Transverse colon (tissue), 4 donors: ENCODE results near the gene GPR61.

Experiments used
- EP300 ChIP-seq: sonication (generic); formaldehyde crosslinking; IDR thresholded peaks from one replicate; pipeline ENCODE4 v1.6.1; 2017; ENCODE audit warnings: antibody characterized with exemption, low read depth
- POLR2A ChIP-seq: fragments of 450-650 bp; IDR thresholded peaks from one replicate; pipeline ENCODE4 v1.6.1; 2016; ENCODE audit warnings: antibody characterized with exemption, mild to moderate bottlenecking, moderate library complexity
- POLR2AphosphoS5 ChIP-seq, 3 donors: sonication (generic); formaldehyde crosslinking; IDR thresholded peaks; one replicate each; pipeline ENCODE4 v1.6.1; 2016; ENCODE audit warnings: antibody characterized with exemption in 3 of 3
- TF ChIP-seq, protein P1 (sequence below), 5 experiments: fragments of 200-600 bp in 3 of 5; fragments of 450-650 bp in 2 of 5; sonication (generic) in 3 of 5; IDR thresholded peaks; 1 replicate in 2 of 5; 2 replicates in 3 of 5; pipeline ENCODE4 v1.5.1; 2016 to 2017; ENCODE audit warnings: antibody characterized with exemption in 5 of 5, inconsistent platforms in 3 of 5, mild to moderate bottlenecking in 2 of 5, moderate library complexity in 1 of 5

DNA sequence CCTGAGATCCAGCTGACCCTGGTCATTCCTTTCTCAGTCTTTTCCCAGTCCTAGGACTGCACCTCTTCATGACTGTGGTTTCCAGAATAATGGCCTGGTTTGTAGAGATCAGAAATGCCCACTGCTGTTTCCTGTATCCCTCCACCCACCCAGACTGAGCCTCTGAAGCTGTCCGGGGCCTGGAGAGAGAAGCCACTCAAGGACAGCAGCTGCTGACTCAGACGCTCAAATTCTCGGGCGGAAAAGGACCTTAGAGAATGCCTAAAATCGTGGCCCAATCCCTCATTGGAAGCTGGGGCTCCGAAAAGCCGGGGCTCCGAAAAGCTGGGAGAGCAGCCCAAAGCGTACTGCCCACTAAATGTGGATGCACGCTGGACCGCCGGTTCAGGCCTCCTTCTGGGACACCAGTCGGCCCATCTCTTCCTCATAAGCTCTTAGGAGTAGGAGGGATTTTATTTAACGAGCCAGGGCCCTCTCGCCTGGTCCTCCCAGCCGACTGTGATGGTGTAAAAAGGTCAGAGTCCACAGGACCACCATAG is 7.8 kb upstream of the GPR61 start:
- TF ChIP-seq POLR2A (no peak), POLR2AphosphoS5 (IDR thresholded peaks at IDR 0.05) (no peak), EP300 (no peak)
- TF ChIP-seq, protein P1, sequence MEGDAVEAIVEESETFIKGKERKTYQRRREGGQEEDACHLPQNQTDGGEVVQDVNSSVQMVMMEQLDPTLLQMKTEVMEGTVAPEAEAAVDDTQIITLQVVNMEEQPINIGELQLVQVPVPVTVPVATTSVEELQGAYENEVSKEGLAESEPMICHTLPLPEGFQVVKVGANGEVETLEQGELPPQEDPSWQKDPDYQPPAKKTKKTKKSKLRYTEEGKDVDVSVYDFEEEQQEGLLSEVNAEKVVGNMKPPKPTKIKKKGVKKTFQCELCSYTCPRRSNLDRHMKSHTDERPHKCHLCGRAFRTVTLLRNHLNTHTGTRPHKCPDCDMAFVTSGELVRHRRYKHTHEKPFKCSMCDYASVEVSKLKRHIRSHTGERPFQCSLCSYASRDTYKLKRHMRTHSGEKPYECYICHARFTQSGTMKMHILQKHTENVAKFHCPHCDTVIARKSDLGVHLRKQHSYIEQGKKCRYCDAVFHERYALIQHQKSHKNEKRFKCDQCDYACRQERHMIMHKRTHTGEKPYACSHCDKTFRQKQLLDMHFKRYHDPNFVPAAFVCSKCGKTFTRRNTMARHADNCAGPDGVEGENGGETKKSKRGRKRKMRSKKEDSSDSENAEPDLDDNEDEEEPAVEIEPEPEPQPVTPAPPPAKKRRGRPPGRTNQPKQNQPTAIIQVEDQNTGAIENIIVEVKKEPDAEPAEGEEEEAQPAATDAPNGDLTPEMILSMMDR (IDR thresholded peaks at IDR 0.05): no peak
